ENCODE measurements around the gene PLCB4. TPM values are rescaled to one million over a fixed set of nuclear protein-coding genes. Genes with fewer than 3 reads are reported as not detected.
A peak's percentile ranks its signal among the peaks of the same experiment; 100 is the strongest.

The PLCB4 gene
- polyA plus RNA-seq, 3 donors: 13.1 to 15.7 (median 13.9) TPM

DNA sequence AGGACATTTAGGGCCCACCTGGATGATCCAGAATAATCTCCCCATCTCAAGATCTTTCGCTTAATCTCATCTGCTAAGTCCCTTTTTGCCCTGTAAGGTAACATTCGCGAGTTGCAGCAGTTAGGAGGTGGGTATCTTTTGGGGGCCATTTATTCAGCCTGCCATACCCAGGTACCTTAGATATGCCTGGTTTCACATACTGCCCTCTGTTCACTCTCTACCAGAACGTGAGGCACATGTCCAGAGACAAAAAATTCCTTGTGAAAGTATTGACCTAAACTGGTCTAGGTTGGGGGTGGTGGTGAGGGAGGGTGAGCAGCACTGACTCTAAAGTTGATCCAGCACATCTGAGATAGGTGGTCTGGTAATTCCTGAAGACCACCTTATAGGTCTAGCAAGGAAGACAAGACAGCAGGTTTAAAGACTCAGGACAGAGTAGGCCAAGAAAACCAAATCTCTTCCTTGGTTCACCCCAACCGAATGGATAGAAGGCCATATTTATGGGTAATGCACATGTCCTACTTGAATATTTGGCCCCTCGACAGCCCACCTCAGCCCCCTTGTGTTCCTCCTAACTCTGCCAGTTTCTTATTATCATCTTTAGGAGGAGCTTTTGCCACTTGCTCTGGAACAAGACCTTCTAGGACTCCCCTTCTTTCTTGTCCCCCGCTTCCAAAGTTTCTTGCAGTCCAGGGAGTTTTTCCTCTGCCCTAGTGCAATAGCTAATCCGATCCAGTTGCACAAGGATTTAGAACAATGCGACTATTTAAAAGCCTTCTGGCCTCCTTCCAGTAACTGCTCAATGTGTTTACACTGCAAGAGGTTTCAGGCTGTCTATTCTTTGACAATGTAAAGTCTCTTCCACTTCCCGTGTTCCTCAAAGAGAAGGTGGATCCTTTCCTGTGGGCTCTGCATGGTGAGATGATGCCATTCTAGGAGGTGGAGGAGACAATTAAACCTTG is 232.5 kb downstream of the PLCB4 start:
- no peak for DNase-seq (ENCODE audit: low read depth in 3 of 3, low spot score in 2 of 3)

DNA sequence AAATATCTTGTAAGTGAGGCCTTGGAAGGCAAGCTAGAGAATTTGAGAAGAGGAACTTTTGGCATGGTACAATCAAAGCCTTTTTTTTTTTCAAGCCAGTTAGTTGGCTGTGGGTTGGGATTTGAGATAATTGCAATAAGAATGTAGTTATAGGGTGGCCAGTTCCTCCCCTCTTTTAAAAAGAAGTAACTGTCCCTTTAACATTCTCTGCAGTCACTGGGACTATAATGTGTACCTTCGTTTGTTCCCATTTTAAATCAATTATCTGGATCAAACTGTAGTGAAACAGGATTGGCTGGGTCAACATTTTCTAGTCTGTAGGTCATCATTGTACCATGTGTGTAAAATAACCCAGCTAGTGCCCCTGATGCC is 233.2 kb downstream of the PLCB4 start:
- no peak for DNase-seq (ENCODE audit: low read depth in 3 of 3, low spot score in 2 of 3)

DNA sequence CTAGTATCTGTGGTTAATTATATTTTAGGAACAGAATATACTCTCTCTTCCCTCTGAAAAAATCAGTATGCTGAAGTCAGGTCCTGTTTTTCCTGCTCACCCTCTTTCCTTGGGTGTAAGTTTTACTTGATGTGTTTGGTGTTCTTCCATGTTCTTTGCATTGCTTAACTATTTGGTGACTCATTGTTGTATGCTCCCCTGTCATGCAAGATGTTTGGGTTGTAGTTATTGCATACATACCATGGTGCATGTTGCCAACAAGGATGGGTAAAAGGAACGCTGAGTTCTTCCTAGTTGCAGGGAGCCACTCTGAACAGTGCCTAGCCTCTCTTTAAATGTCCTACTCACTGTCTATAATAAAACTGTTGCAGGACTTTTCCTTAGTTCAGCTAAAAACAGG is 237.6 kb downstream of the PLCB4 start:
- DNase-seq (ENCODE audit: low read depth in 3 of 3, low spot score in 2 of 3): no peak

DNA sequence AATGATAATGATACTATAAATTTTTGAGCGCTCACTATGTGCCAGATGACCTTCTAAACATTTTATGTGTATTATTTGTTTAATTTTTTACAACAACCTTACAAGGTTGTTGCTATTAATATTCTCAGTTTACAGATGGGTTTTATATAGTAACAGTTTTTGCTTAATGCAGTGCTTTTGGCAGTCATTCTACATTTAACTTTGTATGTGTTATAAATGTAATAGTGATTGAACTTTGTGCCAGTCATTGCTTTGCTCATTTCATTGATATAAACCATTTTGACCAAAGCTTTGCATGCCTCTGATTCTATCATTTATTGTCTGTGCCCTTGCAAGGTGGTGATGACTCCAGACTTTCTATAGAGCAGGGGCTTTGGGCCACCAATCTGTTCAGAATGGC is 239.2 kb downstream of the PLCB4 start:
- no peak for DNase-seq (ENCODE audit: low read depth in 3 of 3, low spot score in 2 of 3)

DNA sequence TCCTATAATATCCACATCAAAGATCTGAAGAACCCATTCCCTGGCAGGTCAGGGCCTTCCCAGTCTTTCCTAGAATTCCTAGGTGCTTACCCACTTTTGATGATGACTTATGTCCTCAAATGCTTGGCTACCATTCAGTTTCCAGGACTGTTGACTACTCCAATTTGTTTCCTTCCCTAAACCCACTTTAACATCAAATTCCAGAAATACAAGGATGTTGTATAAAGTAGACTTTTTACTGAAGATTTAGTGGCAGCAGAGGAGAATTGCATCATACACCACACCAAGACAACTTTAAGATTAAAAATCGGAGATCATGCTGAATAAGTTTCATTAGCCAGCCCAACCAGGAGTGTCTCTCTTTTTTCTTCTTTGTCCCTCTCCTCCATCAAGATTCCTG is 242.2 kb downstream of the PLCB4 start:
- no peak for DNase-seq (ENCODE audit: low read depth in 3 of 3, low spot score in 2 of 3)

DNA sequence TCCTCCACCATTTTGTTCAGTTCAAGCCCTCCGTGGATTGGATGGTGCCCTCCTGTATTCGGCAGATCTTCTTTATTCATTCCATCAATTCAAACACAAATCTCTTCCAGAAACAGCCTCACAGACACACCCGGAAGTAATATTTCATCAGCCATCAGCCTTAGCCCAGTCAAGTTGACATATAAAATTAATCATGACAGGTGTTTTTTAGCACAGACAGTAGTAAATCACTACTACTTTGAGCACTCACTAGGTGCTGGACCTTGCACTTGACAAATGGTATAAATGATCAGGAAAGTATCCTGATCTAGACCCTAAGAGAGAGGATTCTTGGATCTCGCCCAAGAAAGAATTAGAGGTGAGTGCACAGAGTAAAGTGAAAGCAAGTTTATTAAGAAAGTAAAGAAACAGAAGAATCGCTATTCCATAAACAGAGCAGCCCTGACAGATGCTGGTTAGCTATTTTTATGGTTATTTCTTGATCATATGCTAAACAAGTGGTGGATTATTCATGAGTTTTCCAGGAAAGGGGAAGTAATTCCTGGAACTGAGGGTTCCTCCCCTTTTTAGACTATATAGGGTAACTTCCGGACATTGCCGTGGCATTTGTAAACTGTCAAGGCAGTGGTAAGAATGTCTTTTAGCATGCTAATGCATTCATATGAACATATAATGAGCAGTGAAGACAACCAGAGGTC is 250.9 kb downstream of the PLCB4 start:
- peak in 1 of 3 donors; percentile 21 for DNase-seq (ENCODE audit: low read depth in 3 of 3, low spot score in 2 of 3)

DNA sequence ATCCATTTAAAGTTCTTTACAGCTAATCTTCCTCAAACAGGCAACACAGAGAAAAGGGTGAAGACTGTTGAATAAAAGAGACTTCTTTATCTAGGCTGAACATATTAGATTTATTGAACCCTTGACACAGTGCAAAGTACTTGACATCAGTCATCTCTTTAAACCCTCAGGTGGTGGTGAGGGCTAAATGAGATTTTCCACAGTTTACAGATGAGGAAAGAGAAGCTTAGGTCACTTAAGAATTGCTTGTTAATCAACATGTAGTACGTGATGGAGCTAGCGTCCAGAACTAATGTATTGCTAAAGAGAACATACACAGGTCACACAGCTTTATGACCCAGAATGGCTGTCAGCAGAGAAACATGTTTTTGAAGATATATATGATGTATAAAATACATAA is 252.1 kb downstream of the PLCB4 start:
- no peak for DNase-seq (ENCODE audit: low read depth in 3 of 3, low spot score in 2 of 3)

DNA sequence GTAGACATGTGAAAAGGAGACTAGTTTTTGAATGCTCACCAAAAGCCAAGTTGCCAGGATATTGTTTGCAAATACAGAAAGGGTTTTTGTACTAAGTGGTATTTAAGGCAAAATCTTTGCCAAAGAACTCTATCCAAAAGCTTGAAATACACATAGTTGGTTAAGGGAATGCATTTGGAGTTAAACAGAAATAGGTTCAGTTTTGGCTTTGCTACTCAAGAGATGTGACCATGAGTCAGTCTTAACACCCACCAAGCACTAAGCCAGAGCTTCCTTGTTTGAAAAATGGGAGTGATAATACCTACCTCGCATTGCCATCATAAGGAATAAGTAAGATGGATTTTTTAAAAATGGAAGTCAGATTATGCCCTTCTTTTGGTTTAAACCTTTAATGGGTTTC is 253.8 kb downstream of the PLCB4 start:
- DNase-seq (ENCODE audit: low read depth in 3 of 3, low spot score in 2 of 3): no peak

DNA sequence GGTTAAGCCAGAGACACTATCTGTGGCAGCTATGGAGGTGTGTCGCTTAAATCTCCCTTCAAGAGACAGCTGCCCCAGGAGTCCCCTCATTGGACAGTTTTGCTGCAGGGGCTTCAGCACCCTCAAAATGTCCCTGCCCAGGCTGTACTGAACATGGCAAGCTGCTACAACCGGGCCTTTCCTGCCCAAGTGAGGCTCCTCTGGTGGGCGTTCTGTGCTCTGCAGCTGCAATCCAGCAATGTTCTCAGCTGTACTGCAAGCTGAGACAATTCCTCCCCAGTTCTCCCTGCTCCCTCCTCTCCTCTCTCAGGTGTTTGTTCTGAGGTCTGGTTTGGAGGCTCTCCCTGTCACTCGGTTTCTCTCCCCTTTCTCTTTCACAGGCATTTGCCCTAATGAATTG is 254.7 kb downstream of the PLCB4 start:
- DNase-seq (ENCODE audit: low read depth in 3 of 3, low spot score in 2 of 3): no peak

DNA sequence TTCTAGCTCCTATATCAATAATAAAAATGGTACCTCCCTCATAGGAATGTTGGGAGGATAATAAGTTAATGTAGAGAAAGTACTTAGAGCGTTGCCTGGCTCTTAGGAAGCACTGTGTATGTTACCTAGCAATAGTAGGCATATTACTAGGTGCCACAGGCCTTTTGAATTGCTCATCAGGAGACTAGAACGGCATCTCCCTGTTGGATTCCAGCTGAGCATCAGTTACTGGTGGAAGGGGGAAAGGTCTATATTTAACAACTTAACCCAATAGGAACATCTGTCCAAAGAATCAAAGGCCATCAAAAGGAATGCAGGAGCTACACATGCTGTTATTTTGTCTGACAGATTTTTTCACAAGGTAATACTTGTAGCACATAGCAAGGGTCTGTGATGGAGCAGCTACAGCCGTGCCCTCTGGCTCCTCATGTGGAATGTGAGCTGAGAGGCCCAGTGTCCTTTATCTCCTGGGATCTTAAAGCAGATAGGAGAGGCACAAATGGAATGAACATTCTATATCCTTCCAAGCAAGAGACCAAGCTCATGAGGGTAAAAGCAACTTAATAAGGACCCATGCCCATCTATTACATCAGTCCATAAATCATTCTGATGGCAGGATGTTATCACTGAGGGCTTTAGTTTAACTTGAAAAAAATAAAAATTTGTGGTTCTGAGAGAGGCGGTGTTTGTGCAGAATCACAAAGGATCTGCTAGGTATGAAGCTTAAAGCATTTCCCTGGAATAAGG is 260.6 kb downstream of the PLCB4 start:
- no peak for DNase-seq (ENCODE audit: low read depth in 3 of 3, low spot score in 2 of 3)

DNA sequence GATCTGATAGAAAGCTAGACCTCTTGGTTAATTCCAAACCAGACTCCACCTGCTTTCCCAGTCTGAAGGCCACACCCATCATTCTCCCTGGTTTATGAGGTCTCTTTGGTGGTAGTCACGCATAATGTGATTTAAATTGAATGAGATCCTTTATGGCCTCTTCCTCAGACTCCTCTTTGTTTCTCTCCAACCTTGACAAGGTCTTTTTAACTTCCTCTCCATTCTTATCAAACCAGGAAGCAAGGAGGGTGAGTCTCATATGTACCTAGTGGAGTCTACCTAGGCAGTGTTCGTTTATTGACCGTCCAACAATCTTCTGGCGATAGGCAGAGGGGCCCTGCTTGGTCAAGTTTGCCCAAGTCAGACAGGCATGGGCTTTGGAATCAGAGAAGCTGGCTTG is 261.3 kb downstream of the PLCB4 start:
- no peak for DNase-seq (ENCODE audit: low read depth in 3 of 3, low spot score in 2 of 3)

DNA sequence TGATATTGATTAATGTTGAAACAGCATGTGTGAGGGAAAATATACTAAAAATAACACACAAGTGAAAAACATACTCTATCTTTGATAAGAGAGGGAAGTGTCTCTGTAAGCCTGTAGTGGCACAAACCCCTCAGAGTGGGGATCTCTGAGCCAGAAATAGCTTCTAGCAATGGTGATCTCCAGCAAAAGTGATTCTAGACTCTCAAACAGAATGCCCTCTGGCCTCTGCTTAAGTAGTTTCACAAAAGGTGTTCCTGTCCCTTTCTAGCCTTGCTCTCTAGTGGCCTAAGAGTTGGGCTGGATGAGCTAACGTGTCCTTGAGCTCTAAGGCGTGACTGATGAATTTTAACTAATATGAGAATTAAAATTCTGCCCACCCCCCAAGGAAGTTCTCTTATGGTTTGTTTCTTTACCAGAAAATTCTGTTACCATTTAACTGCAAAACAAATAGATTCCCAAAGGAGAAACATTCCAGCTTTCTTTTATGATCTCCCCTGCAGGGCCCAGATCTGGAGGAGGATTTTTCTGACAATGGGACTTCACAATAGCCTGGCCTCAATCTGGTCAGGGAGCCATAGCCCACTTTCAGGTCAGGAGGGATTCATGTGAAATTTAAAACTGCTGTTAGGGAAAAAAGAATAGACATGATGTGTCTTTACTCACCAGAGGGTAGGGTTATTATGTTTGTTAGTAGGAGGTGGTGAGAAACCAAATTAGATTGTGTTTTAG is 263.0 kb downstream of the PLCB4 start:
- no peak for DNase-seq (ENCODE audit: low read depth in 3 of 3, low spot score in 2 of 3)

DNA sequence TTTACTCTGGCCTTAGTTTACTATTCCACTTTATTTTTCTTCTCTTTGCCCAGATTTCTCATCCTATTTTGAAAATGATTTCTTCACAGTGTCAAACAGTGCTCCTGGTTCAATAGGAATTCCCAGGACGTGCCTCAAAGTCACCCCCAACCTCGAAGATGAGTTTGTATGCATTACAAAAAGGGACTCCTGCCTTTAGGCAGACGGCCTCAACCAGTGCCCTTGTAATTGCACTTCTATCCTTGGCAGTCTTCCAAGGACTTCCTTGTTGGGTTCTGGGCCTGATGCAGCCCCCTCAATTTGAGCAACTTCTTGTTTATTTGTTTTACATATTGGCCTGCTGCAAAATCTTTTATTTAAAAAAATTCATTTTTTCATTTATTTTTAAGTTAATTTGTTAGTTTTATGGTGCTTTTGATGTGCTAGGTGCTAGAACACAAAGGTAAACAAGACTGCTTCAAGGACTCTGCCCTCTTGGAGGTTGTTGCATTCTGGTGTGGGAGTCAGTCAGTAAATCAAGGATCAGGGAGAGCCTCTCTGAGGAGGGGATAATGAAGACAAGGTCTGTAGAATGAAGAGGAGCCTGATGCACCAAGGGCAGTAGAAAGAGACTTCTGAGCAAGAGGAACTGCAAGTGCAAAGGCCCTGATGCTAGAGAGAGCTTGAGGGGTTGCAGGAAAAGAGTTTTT is 264.0 kb downstream of the PLCB4 start:
- DNase-seq (ENCODE audit: low read depth in 3 of 3, low spot score in 2 of 3): no peak

DNA sequence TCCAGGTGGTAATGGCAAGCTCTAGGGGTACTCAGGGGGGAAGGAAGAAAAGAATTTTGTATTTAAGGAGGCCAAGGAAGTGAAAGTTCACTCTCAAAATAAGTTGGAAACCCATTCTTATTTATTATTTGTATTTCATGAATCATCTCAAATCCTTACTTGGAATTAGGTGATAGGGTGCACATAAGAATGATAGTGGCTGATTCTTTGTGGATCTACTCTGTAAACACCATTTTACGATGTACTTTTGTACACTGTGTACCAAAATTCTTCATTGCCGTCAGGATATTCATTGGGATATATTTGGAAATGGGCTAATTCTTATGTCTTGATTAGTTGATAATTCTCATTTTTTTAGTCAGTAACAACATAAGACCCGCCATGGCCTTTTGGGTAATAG is 266.0 kb downstream of the PLCB4 start:
- DNase-seq (ENCODE audit: low read depth in 3 of 3, low spot score in 2 of 3): no peak

DNA sequence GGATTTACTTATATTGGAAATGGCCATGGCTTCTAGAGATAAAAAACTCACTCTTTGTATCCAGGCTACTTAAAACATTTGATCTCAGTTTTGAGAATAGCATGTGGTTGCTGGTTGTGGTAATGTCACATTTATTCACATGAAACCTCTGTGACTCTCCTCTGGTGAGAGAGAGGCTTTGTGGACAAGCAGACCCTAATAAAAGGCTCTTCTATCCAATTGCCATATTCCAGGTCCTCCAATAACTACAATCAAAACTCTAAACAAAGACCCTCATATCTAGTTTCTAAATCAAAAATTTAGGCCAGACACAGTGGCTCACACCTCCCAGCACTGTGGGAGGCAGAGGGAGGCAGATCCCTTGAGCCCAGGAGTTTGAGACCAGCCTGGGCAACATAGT is 269.2 kb downstream of the PLCB4 start:
- no peak for DNase-seq (ENCODE audit: low read depth in 3 of 3, low spot score in 2 of 3)

DNA sequence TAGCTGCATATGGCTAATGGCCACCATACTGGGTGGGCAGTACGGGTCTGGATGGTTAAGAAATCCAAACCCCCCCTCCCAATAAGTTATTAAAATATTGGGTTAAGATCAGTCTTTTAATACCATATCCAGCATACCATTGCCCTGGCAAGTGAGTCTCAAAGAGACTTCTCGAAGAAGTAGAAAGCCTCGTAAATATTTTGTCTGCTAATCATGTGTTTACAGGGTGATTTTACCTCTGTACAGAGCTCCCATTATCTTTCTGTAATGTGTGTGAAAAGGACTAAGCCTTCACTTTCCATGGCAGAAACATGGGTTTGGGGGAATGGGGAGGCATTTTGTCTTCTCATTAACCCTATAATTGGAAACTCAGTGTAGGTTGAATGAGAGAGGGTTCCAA is 270.8 kb downstream of the PLCB4 start:
- no peak for DNase-seq (ENCODE audit: low read depth in 3 of 3, low spot score in 2 of 3)

DNA sequence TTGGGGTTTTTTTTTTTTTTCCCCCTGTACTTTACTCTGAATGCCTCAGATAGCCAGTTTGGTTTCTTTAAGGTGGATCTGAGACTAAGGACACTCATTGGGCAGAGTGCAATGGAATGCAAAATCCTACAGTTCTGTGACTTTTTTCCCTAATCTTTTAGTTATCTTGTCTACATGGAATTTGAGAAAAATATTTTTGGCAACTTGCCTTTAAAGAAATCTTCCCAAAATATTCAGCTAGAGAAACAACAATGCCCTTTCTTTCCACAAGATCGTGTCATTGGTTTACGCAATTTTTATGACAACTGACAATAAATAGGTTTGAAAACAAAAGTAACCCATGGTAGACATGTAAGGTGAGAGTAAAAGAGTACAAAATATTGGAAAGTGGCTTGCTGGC is 273.8 kb downstream of the PLCB4 start:
- no peak for DNase-seq (ENCODE audit: low read depth in 3 of 3, low spot score in 2 of 3)

DNA sequence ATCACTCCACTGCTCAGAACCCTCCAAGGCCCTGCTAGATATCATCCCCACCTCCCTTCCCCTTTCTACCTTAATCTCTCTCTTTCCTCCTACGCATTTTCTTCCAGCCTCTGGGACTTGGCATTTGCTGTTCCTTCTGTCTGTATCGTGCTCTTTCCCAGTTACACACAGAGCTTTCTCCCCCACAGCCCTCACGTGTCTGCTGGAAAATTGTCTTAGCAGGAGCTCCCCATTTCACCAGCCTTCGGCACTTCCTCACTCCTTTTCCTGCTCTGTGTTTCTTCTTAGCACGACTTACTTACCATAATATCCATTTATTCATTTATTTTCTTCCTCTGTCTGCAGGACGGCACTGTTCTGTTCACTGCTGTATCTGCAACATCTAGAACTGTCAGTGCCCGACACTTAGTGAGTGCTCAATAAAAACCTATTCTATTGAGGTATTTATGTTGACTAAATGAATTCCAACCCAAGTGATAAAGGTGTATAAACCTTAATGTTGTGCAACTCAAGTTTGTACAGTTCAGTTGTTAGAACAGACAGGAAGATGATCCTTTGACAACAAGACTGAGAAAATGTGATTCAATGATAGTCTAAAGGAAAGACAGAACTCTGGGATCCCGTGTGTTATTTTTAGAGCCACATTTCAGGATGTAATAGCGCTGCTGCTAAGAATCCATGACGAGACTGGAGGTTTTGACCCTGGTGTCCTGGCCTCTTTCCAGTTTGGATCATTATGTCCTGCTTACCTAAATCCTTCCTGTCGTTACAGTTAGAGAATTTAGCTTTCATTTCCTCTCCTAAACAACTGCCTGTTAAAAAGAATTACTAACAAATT is 275.4 kb downstream of the PLCB4 start:
- no peak for DNase-seq (ENCODE audit: low read depth in 3 of 3, low spot score in 2 of 3)

DNA sequence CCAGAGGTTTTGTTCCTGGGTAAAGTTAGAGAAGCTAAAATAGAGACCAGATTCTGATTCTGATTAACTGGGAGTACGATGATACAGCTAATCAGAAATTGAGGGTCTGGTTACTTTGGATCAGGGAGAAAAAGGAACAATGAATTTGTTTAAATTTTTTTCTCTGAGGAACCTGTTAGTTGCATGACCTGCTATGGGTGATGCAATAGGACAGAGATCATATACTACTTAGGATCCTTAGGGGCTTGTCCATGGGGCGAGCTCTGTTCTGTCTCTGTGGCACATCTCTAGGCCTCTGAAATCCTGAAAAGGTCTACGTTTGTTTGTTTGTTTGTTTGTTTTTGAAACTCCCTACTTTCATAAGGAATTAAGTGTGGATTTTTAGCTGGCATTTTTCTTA is 279.4 kb downstream of the PLCB4 start:
- DNase-seq (ENCODE audit: low read depth in 3 of 3, low spot score in 2 of 3): no peak
